LNCAP (cell line): ENCODE data around the gene SGPL1.

ENCODE experiments used
- TF ChIP-seq, protein P1 (sequence below): fragments of 450-650 bp; IDR thresholded peaks from 2 replicates; pipeline ENCODE4 v1.5.1; 2017; ENCODE audit warnings: mild to moderate bottlenecking

The SGPL1 gene

DNA sequence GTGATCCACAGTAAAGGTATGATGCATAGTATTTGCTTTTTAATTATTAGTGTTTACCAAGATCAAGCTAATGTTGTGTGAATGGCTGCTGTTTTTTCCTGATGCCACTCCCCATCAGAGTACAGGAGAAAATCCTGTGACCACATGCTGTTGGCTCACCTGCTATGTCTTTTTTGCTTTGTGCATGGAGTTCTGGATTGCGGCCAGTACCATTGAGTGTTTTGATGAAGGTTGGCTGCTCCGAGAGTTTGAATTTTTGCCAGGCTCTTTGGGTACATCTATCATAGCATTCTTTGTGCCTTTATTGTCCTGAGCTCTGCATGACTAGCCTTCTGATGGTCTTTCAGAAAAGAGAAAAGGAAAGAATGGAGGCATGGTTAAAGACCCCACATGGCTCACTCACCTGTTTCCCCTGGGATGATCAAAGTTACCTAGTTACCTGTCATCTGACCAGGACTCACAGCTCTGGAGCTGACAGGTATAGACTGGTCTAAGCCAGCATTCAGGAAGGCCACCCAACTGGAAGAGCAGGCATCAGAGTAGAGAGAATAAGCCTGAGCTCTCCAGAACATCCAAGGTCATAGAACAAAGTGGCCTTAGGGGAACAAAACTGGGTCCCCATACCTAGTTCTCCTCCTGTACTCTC is 11.8 kb upstream of the SGPL1 start:
- TF ChIP-seq, protein P1, sequence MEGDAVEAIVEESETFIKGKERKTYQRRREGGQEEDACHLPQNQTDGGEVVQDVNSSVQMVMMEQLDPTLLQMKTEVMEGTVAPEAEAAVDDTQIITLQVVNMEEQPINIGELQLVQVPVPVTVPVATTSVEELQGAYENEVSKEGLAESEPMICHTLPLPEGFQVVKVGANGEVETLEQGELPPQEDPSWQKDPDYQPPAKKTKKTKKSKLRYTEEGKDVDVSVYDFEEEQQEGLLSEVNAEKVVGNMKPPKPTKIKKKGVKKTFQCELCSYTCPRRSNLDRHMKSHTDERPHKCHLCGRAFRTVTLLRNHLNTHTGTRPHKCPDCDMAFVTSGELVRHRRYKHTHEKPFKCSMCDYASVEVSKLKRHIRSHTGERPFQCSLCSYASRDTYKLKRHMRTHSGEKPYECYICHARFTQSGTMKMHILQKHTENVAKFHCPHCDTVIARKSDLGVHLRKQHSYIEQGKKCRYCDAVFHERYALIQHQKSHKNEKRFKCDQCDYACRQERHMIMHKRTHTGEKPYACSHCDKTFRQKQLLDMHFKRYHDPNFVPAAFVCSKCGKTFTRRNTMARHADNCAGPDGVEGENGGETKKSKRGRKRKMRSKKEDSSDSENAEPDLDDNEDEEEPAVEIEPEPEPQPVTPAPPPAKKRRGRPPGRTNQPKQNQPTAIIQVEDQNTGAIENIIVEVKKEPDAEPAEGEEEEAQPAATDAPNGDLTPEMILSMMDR = no peak

GRCh38 chr10:70804421-70804808 is 11.3 kb upstream of the SGPL1 start:
- TF ChIP-seq, protein P1 = no peak

DNA sequence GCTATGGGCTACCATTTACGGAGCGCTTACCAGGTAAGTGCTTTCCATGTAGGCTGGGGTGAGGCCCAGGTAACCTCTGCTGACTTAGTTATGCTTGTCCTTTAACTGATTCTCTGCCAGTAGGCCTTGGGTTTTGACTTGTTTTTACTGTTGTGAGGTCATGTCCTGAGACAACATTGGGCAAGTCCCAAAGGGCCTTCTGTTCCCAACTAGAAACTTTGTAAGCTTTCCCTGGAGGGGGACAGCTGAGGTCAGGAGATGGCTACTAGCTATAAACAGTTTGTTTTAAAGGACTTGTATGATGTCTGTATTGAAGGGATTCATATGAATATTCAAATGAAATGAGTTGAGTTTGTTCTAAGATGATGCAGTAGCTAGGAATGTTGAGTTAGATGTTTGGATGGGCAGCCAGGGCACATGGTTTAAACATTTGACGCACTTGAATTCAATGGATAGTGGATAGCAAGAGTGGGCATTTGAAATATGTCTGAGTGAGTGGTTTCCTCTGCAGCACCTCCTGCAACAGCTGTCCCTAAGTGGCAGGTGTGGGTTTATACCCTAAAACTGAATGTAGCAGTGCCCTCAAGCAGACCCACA is 10.0 kb upstream of the SGPL1 start:
- TF ChIP-seq, protein P1 = no peak

- TF ChIP-seq, protein P1 = no peak
Observed at GRCh38 chr10:70806841-70807240, 8.9 kb upstream of the SGPL1 start.

DNA sequence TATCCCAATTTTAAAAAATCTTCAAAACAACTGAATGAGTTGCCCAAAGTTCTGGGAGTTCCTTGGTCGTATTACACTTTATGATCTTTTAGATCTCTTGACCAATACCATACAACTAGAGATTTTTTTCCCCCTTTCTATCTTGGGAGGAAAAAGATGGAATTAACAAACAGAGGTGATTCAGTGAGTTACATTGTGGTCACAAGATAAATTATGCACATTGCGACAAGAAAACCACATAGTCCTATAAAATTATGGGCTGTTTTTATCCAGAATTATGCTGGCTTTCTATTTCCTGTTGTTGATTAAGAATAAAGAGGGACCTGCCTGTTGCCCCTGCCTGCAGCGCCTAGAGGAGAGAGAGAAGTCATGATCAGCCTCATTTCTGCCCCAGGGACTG is 8.2 kb upstream of the SGPL1 start:
- TF ChIP-seq, protein P1 = no peak

GRCh38 chr10:70809011-70809611 is 6.6 kb upstream of the SGPL1 start:
- TF ChIP-seq, protein P1 = no peak

GRCh38 chr10:70809726-70810125 is 6.0 kb upstream of the SGPL1 start:
- TF ChIP-seq, protein P1 = no peak
